ENCODE data around the gene PRAC2.

The PRAC2 gene

DNA sequence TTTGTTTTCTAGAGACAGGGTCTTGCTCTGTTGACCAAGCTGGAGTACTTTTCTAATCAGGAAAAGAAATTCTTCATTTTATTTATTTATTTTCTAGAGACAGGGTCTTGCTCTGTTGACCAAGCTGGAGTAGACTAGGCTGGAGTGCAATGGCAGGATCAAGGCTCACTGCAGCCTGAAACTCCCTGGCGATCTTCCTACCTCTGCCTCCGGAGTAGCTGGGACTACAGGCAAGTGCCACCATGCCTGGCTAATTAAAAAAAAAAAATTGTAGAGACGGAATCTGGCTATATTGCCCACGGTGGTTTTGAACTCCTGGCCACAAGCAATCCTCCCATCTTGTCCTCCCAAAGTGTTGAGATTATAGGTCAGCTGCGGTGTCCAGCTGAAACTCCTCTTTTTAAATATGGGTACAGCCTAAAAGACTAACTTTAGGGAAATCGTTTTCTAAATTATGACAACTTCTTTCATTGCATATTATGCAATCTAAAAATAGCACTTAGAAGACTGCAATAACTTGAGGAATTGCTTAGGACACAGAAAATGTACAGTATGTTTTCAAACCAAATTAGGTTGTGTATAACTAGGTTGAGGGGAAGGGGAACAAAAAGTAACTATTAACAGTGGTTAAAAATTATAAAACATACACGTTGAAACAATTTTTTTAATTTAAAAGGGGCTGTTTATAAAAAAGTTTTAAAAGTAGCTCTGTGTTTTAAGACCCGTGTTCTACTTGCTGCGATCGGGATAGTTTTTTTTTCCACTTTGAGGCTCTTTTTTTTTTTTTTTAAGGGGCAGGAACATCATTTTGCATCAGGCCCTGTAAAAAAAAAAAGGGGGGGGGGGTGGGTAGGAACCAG, 5.4 kb upstream of the PRAC2 start:
- in situ Hi-C loops (cut with HindIII; ENCODE audit: low sequenced_read_pairs), result no loop called here
- no peak overlapping the region for H3K4me3 ChIP-seq (ENCODE audit: low read depth, low read length)
- TF ChIP-seq, protein P1, sequence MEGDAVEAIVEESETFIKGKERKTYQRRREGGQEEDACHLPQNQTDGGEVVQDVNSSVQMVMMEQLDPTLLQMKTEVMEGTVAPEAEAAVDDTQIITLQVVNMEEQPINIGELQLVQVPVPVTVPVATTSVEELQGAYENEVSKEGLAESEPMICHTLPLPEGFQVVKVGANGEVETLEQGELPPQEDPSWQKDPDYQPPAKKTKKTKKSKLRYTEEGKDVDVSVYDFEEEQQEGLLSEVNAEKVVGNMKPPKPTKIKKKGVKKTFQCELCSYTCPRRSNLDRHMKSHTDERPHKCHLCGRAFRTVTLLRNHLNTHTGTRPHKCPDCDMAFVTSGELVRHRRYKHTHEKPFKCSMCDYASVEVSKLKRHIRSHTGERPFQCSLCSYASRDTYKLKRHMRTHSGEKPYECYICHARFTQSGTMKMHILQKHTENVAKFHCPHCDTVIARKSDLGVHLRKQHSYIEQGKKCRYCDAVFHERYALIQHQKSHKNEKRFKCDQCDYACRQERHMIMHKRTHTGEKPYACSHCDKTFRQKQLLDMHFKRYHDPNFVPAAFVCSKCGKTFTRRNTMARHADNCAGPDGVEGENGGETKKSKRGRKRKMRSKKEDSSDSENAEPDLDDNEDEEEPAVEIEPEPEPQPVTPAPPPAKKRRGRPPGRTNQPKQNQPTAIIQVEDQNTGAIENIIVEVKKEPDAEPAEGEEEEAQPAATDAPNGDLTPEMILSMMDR (IDR thresholded peaks at IDR 0.05; ENCODE audit: low read depth, low read length), result no peak
- no peak for DNase-seq (ENCODE audit: low read depth, low spot score)

DNA sequence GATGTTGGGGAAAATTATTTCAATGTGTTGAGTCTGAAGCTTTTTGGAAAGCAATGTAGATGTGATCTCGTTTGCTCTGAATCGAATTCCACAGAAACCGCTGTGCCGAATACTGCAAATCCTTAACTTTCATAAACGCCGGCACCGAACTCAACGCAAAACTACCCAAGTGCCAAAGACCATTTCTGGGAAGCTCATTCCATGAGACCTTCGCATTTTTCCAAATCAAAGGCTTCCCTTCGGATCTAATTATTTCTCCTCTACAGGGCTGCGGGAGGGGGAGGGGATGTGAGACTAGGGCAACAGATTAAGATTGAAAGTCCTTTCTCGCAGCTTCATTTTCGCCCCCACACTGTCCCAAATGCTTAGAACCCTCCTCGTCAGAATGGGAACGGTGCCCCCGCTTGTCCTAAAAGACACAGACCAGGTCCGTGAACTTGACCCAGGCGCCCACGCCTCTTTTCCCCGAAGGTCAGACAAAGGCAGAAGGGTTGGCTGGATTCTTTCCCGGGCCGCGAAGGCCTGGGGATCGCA, 4.7 kb upstream of the PRAC2 start:
- TF ChIP-seq, protein P1 (IDR thresholded peaks at IDR 0.05; ENCODE audit: low read depth, low read length), result no peak
- DNase-seq (ENCODE audit: low read depth, low spot score), result no peak
- H3K4me3 ChIP-seq (ENCODE audit: low read depth, low read length), result no peak overlapping the region
- in situ Hi-C loops (cut with HindIII; ENCODE audit: low sequenced_read_pairs), result no loop called here

- in situ Hi-C loops (cut with HindIII; ENCODE audit: low sequenced_read_pairs), result no loop called here
- H3K4me3 ChIP-seq (ENCODE audit: low read depth, low read length), result no peak overlapping the region
- DNase-seq (ENCODE audit: low read depth, low spot score), result no peak
- TF ChIP-seq, protein P1 (IDR thresholded peaks at IDR 0.05; ENCODE audit: low read depth, low read length), result no peak
Measured at GRCh38 chr17:48718761-48719641, 4.0 kb upstream of the PRAC2 start.

GRCh38 chr17:48719642-48720265, 3.2 kb upstream of the PRAC2 start:
- in situ Hi-C loops (cut with HindIII; ENCODE audit: low sequenced_read_pairs), result no loop called here
- TF ChIP-seq, protein P1 (IDR thresholded peaks at IDR 0.05; ENCODE audit: low read depth, low read length), result no peak
- no peak overlapping the region for H3K4me3 ChIP-seq (ENCODE audit: low read depth, low read length)
- no peak for DNase-seq (ENCODE audit: low read depth, low spot score)

- no peak for DNase-seq (ENCODE audit: low read depth, low spot score)
- TF ChIP-seq, protein P1 (IDR thresholded peaks at IDR 0.05; ENCODE audit: low read depth, low read length), result no peak
- no peak overlapping the region for H3K4me3 ChIP-seq (ENCODE audit: low read depth, low read length)
- in situ Hi-C loops (cut with HindIII; ENCODE audit: low sequenced_read_pairs), result no loop called here
Measured at GRCh38 chr17:48720266-48721008, 2.5 kb upstream of the PRAC2 start.

All from astrocyte of the spinal cord (primary cell).